Epithelial cell of esophagus (primary cell): ENCODE data around the gene CENPP.
A peak's percentile ranks its signal among the peaks of the same experiment; 100 is the strongest.

Experiments used
- DNase-seq: peaks from one replicate; pipeline ENCODE4 v3.0.0; 2010; ENCODE audit warnings: low read depth
- H3K4me3 ChIP-seq: 2 replicates; pipeline ENCODE4 v1.5.1; 2011; ENCODE audit warnings: mild to moderate bottlenecking, low read length, control low read depth
- CTCF ChIP-seq: IDR thresholded peaks from 2 replicates; pipeline ENCODE4 v1.5.1; 2011; ENCODE audit warnings: low read depth, mild to moderate bottlenecking, low read length, control low read depth, inconsistent platforms; ENCODE audit not compliant: insufficient read depth; ENCODE audit errors: missing control alignments

Gene CENPP

DNA sequence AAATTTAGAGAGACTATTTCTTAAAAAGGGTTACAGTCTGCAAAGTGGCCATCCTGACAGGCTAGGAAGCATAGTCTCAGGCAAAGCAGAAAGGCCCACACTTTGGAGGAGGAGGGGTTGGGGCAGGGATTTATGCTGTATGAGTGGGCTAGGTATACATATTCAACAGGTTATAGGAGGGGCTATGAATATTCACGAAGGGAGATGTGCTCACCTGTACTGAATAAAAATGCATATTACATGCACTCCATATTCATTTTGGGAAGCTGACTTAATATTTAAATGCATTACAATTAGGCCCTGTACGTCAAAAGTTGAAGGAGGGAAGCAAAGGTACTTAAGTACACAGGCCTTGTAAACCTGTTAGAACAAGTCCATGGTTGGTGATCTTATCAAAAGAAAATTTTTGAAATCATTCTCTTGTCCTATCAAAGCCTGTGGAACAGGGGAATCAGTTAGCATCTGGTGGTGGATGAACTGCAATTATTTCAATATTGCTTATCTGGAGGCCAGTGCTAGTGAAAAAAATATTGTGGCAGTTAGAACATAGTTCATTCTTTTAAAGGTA lies 1.6 kb downstream of the CENPP start:
- TF ChIP-seq CTCF: no peak
- peak; percentile 77 for DNase-seq
- no peak overlapping the region for H3K4me3 ChIP-seq

GRCh38 chr9:92328225-92328624 lies 2.5 kb downstream of the CENPP start:
- H3K4me3 ChIP-seq: no peak overlapping the region
- peak; percentile 44 for TF ChIP-seq CTCF
- DNase-seq: peak; percentile 48

- DNase-seq: no peak
- no peak overlapping the region for H3K4me3 ChIP-seq
- TF ChIP-seq CTCF: no peak
These were observed 7.0 kb downstream of the CENPP start for GRCh38 chr9:92332577-92333281.

DNA sequence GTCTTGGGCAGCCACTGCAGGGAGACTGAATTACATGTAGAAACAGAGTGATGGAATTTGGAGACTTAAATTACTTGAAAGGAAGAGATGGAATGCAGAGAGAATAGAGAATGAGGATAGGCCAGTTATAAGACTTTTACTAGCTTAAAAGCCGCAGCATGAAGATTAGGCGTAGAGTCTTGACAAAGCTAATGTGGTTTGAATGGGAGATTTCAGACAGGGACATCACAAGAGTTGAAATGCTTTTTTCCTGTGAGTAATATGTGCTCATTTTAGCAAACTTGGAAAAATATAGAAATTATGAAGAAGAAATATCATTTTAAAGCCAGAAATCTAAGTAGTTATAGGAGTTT lies 7.5 kb downstream of the CENPP start:
- H3K4me3 ChIP-seq: no peak overlapping the region
- DNase-seq: no peak
- no peak for TF ChIP-seq CTCF

DNA sequence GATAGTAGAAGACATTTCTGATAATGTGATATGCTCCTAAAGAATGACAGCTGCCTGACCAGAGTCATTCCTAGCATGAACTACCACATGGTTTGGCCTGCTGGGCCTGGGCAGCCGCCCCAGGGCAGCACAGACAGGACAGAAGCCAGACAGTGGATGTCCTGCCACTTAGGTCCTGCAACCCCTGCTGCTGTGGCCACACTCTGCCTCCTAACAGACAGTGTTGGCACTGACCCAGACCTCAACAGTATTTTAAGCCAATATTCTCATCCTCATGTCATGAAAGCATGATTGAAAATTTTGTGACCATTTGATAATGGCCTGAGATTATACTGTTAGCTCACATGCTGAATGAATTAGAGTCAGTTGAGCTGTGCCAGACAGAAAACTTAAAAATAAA lies 15.8 kb downstream of the CENPP start:
- no peak for DNase-seq
- TF ChIP-seq CTCF: no peak
- no peak overlapping the region for H3K4me3 ChIP-seq

- no peak overlapping the region for H3K4me3 ChIP-seq
- peak; percentile 40 for DNase-seq
- no peak for TF ChIP-seq CTCF
These were observed 17.2 kb downstream of the CENPP start for GRCh38 chr9:92342825-92343488.

- no peak for TF ChIP-seq CTCF
- H3K4me3 ChIP-seq: no peak overlapping the region
- DNase-seq: no peak
These were observed 19.8 kb downstream of the CENPP start for GRCh38 chr9:92345582-92345981.
